ENCODE measurements around the gene LRRC1.

GRCh38 chr6:53752440-53752839 is 42.4 kb upstream of the LRRC1 start:
- TF ChIP-seq ZNF622 (IDR thresholded peaks at IDR 0.05) (no peak), YY1 (IDR thresholded peaks at IDR 0.05; ENCODE audit: low read depth, low read length) (no peak), CTCF (IDR thresholded peaks at IDR 0.05 in 2 of 3, conservative IDR thresholded peaks at IDR 0.05 in 1 of 3; ENCODE audit: control insufficient read depth in 2 of 3, extremely low read depth in 1 of 3, insufficient read depth in 1 of 3, low read depth in 3 of 3, low read length in 3 of 3) (no peak), ZNF274 (IDR thresholded peaks at IDR 0.05; ENCODE audit: insufficient read depth, insufficient read length) (no peak), POLR2A (IDR thresholded peaks at IDR 0.05; ENCODE audit: low read depth, low read length) (no peak), ASH2L (IDR thresholded peaks at IDR 0.05; ENCODE audit: borderline replicate concordance, low read depth) (no peak), SREBF1 (IDR thresholded peaks at IDR 0.05; ENCODE audit: low read length) (no peak)

Data from GM12878 (cell line).